ENCODE measurements around the gene FOCAD. TPM values are rescaled to one million over a fixed set of nuclear protein-coding genes. Genes with fewer than 3 reads are reported as not detected.

The FOCAD gene
- total RNA-seq, 1 donor from 2014 or later: 48.2 TPM

DNA sequence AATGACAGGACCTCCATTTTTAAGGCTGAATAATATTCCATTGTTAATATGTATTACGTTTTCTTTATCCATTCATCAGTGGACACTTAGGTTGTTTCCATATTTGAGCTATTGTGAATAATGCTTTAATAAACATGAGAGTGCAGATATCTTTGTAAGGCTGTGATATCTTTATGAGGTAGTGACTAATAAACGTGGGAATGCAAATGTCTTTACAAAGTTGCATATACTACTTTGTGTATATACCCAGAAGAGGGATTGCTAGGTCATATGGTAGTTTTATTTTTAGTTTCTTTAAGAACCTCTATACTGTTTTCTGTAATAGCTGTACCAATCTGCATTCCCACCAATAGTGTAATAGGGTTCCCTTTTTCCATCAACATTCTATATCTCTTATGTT, 148.7 kb downstream of the FOCAD start:
- Mint-ChIP-seq H3K4me3 (ENCODE audit: unreplicated experiment) (no peak overlapping the region), H3K27me3 (ENCODE audit: low read depth, unreplicated experiment) (no peaks in the 10 kb centered on the region), H3K9me3 (ENCODE audit: unreplicated experiment) (no peaks in the 10 kb centered on the region), H3K4me1 (ENCODE audit: low read depth, unreplicated experiment) (peaks cover 16% of the 10 kb centered on the region), H3K27ac (ENCODE audit: unreplicated experiment) (no peak overlapping the region), H3K36me3 (ENCODE audit: low read depth, unreplicated experiment) (peaks cover 4% of the 10 kb centered on the region)
- Histone ChIP-seq H3K79me2 (ENCODE audit: insufficient read depth, low read length) (no peaks in the 10 kb centered on the region), H3K27me3 (ENCODE audit: insufficient read depth, low read length) (no peaks in the 10 kb centered on the region), H3K36me3 (ENCODE audit: insufficient read depth, low read length) (no peaks in the 10 kb centered on the region), H3K9ac (ENCODE audit: low read length) (no peak overlapping the region), H3K27ac (ENCODE audit: low read depth, low read length) (no peak overlapping the region), H3K4me1 (ENCODE audit: insufficient read depth, low read length) (peaks cover 6% of the 10 kb centered on the region), H3K4me3 (ENCODE audit: insufficient read depth, low read depth, low read length) (no peak overlapping the region), H4K20me1 (ENCODE audit: insufficient read depth, low read length) (no peaks in the 10 kb centered on the region), H3K9me3 (ENCODE audit: insufficient read depth, low read depth, low read length) (no peaks in the 10 kb centered on the region), H3K4me2 (ENCODE audit: low read length) (no peak overlapping the region), H2AFZ (ENCODE audit: low read depth, low read length) (no peak overlapping the region)
- no peak for FAIRE-seq
- TF ChIP-seq EZH2 (IDR thresholded peaks at IDR 0.05; ENCODE audit: insufficient read depth, low read length): no peak
- TF ChIP-seq, protein P1, sequence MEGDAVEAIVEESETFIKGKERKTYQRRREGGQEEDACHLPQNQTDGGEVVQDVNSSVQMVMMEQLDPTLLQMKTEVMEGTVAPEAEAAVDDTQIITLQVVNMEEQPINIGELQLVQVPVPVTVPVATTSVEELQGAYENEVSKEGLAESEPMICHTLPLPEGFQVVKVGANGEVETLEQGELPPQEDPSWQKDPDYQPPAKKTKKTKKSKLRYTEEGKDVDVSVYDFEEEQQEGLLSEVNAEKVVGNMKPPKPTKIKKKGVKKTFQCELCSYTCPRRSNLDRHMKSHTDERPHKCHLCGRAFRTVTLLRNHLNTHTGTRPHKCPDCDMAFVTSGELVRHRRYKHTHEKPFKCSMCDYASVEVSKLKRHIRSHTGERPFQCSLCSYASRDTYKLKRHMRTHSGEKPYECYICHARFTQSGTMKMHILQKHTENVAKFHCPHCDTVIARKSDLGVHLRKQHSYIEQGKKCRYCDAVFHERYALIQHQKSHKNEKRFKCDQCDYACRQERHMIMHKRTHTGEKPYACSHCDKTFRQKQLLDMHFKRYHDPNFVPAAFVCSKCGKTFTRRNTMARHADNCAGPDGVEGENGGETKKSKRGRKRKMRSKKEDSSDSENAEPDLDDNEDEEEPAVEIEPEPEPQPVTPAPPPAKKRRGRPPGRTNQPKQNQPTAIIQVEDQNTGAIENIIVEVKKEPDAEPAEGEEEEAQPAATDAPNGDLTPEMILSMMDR (IDR thresholded peaks at IDR 0.05; ENCODE audit: insufficient read depth, low read depth, low read length): no peak
- no peak for DNase-seq (ENCODE audit: low read depth)

DNA sequence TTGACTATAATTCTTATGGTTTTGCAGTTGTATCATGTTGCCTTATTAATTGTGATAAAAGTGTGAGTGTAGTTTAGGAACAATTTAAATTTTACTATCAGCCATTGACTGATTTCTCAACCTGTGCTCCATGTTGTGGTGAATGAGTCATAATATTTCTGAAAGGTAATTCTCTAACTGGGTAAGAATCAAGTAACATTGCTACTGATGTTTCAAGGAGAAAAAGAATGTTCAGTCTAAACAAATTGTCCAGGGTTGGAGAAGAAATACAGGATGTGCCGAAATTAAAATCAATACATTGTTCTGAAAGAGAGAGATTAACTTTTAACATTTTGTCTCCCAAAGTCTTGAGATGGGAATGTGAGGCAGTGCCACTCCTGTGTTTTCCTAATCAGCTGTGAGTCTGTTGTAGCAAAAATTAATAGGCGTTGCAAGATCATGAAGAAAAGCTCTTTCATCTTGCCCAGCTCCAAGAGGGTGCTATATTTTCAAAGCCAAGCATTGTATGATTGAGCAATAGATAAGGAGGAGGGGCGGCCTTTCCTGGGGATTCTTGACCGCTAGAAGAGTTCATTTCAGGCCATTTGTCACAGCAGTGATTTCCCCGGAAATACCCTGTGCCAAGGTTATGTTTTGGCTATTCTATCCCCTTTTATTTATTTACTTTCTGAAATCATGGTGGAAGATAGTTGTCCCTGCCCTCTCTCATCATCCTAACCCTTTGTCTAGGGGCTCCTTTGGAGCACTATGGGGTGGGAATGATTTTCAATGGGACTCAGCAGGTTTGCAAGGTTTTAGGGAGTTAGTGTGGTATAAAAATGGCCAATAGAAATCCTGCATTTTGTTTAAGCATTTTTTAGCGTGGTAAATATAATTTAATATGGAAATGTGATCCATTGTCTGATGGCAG, 151.6 kb downstream of the FOCAD start:
- no peak for TF ChIP-seq EZH2 (IDR thresholded peaks at IDR 0.05; ENCODE audit: insufficient read depth, low read length)
- TF ChIP-seq, protein P1 (IDR thresholded peaks at IDR 0.05; ENCODE audit: insufficient read depth, low read depth, low read length): no peak
- Histone ChIP-seq H3K9me3 (ENCODE audit: insufficient read depth, low read depth, low read length) (no peaks in the 10 kb centered on the region), H3K27me3 (ENCODE audit: insufficient read depth, low read length) (no peaks in the 10 kb centered on the region), H2AFZ (ENCODE audit: low read depth, low read length) (no peak overlapping the region), H3K4me2 (ENCODE audit: low read length) (peak overlapping the region; percentile 18), H4K20me1 (ENCODE audit: insufficient read depth, low read length) (no peaks in the 10 kb centered on the region), H3K4me1 (ENCODE audit: insufficient read depth, low read length) (peaks cover 6% of the 10 kb centered on the region), H3K27ac (ENCODE audit: low read depth, low read length) (no peak overlapping the region), H3K36me3 (ENCODE audit: insufficient read depth, low read length) (no peaks in the 10 kb centered on the region), H3K9ac (ENCODE audit: low read length) (no peak overlapping the region), H3K79me2 (ENCODE audit: insufficient read depth, low read length) (no peaks in the 10 kb centered on the region), H3K4me3 (ENCODE audit: insufficient read depth, low read depth, low read length) (no peak overlapping the region)
- H3K27me3 Mint-ChIP-seq (ENCODE audit: low read depth, unreplicated experiment): no peaks in the 10 kb centered on the region
- no peak overlapping the region for H3K27ac Mint-ChIP-seq (ENCODE audit: unreplicated experiment)
- H3K4me3 Mint-ChIP-seq (ENCODE audit: unreplicated experiment): no peak overlapping the region
- peaks cover 2% of the 10 kb centered on the region for H3K9me3 Mint-ChIP-seq (ENCODE audit: unreplicated experiment)
- H3K36me3 Mint-ChIP-seq (ENCODE audit: low read depth, unreplicated experiment): peaks cover 6% of the 10 kb centered on the region
- peaks cover 16% of the 10 kb centered on the region for H3K4me1 Mint-ChIP-seq (ENCODE audit: low read depth, unreplicated experiment)
- FAIRE-seq: no peak
- DNase-seq (ENCODE audit: low read depth): peak; percentile 56

DNA sequence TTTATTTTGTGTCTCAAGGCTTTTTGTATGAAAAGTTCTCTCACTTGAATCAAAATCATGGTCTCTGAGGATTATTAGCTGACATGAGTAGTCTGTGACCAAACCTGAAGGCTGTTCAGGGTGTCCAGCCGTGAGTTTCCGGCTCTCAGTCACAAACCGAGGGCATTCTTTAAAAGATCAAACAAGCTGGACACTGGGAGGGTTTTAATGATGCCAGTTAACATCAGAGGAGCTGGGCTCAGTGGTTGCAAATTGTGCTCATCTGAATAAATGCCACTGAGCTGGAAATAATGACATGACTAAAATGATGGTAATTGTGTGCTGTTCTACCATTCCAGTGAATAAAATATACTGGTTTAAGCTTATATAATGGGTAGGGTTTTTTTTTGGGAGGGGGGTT, 153.1 kb downstream of the FOCAD start:
- Mint-ChIP-seq H3K36me3 (ENCODE audit: low read depth, unreplicated experiment) (peaks cover 11% of the 10 kb centered on the region), H3K9me3 (ENCODE audit: unreplicated experiment) (peaks cover 2% of the 10 kb centered on the region), H3K27me3 (ENCODE audit: low read depth, unreplicated experiment) (no peaks in the 10 kb centered on the region), H3K4me3 (ENCODE audit: unreplicated experiment) (no peak overlapping the region), H3K4me1 (ENCODE audit: low read depth, unreplicated experiment) (peaks cover 16% of the 10 kb centered on the region), H3K27ac (ENCODE audit: unreplicated experiment) (no peak overlapping the region)
- Histone ChIP-seq H4K20me1 (ENCODE audit: insufficient read depth, low read length) (no peaks in the 10 kb centered on the region), H3K4me1 (ENCODE audit: insufficient read depth, low read length) (peaks cover 6% of the 10 kb centered on the region), H3K4me3 (ENCODE audit: insufficient read depth, low read depth, low read length) (no peak overlapping the region), H2AFZ (ENCODE audit: low read depth, low read length) (no peak overlapping the region), H3K4me2 (ENCODE audit: low read length) (no peak overlapping the region), H3K36me3 (ENCODE audit: insufficient read depth, low read length) (no peaks in the 10 kb centered on the region), H3K9me3 (ENCODE audit: insufficient read depth, low read depth, low read length) (no peaks in the 10 kb centered on the region), H3K79me2 (ENCODE audit: insufficient read depth, low read length) (no peaks in the 10 kb centered on the region), H3K27me3 (ENCODE audit: insufficient read depth, low read length) (no peaks in the 10 kb centered on the region), H3K9ac (ENCODE audit: low read length) (no peak overlapping the region), H3K27ac (ENCODE audit: low read depth, low read length) (no peak overlapping the region)
- TF ChIP-seq, protein P1 (IDR thresholded peaks at IDR 0.05; ENCODE audit: insufficient read depth, low read depth, low read length): no peak
- no peak for TF ChIP-seq EZH2 (IDR thresholded peaks at IDR 0.05; ENCODE audit: insufficient read depth, low read length)
- DNase-seq (ENCODE audit: low read depth): no peak
- FAIRE-seq: no peak
